ENCODE measurements around the gene ATP2C2. TPM values are rescaled to one million over a fixed set of nuclear protein-coding genes. Genes with fewer than 3 reads are reported as not detected.
"Not testable (repeated sequence)": the region's sequence is repeated elsewhere in the genome, so short reads cannot be mapped to it uniquely, and the experiment has no call there.

ATP2C2 gene
- total and polyA plus RNA-seq, 2 experiments from 2014 or later: 0.53 TPM; not detected in 1

- Histone ChIP-seq H3K27me3 (no peaks in the 10 kb centered on the region), H3K4me1 (ENCODE audit: low read depth) (no peaks in the 10 kb centered on the region), H3K36me3 (no peaks in the 10 kb centered on the region), H3K4me3 (no peak overlapping the region), H3K27ac (no peak overlapping the region), H3K9me3 (ENCODE audit: low read depth) (no peaks in the 10 kb centered on the region)
- peak in 1 of 2 donors; percentile 27 for DNase-seq (ENCODE audit: low read depth in 1 of 2, low spot score in 1 of 2)
- TF ChIP-seq CTCF (IDR thresholded peaks at IDR 0.05; ENCODE audit: low read depth, low read length): no peak
These were observed 23.1 kb downstream of the ATP2C2 start for GRCh38 chr16:84391151-84392030.

- no peaks in the 10 kb centered on the region for H3K27me3 ChIP-seq
- no peak for TF ChIP-seq CTCF (IDR thresholded peaks at IDR 0.05; ENCODE audit: low read depth, low read length)
- no peaks in the 10 kb centered on the region for H3K9me3 ChIP-seq (ENCODE audit: low read depth)
- H3K4me1 ChIP-seq (ENCODE audit: low read depth): no peaks in the 10 kb centered on the region
- no peak overlapping the region for H3K27ac ChIP-seq
- H3K4me3 ChIP-seq: no peak overlapping the region
- H3K36me3 ChIP-seq: no peaks in the 10 kb centered on the region
- DNase-seq (ENCODE audit: low read depth in 1 of 2, low spot score in 1 of 2): no peak
These were observed 23.7 kb downstream of the ATP2C2 start for GRCh38 chr16:84392031-84392360.

- H3K27ac ChIP-seq; H3K4me3 ChIP-seq; H3K4me1 ChIP-seq (ENCODE audit: low read depth); DNase-seq (ENCODE audit: low read depth in 1 of 2, low spot score in 1 of 2); H3K27me3 ChIP-seq; H3K9me3 ChIP-seq (ENCODE audit: low read depth); H3K36me3 ChIP-seq: not testable (repeated sequence)
These were observed 27.7 kb downstream of the ATP2C2 start for GRCh38 chr16:84396082-84396481.

GRCh38 chr16:84396537-84397008, 28.2 kb downstream of the ATP2C2 start:
- Histone ChIP-seq H3K36me3 (no peaks in the 10 kb centered on the region), H3K27me3 (no peaks in the 10 kb centered on the region), H3K4me1 (ENCODE audit: low read depth) (no peaks in the 10 kb centered on the region), H3K9me3 (ENCODE audit: low read depth) (no peaks in the 10 kb centered on the region), H3K27ac (no peak overlapping the region), H3K4me3 (no peak overlapping the region)
- peak in 1 of 2 donors; percentile 14 for DNase-seq (ENCODE audit: low read depth in 1 of 2, low spot score in 1 of 2)
- TF ChIP-seq CTCF (IDR thresholded peaks at IDR 0.05; ENCODE audit: low read depth, low read length): no peak

- Histone ChIP-seq H3K27ac (no peak overlapping the region), H3K36me3 (no peaks in the 10 kb centered on the region), H3K27me3 (no peaks in the 10 kb centered on the region), H3K4me1 (ENCODE audit: low read depth) (no peaks in the 10 kb centered on the region), H3K4me3 (no peak overlapping the region), H3K9me3 (ENCODE audit: low read depth) (no peaks in the 10 kb centered on the region)
- peak; percentile 25 for TF ChIP-seq CTCF (IDR thresholded peaks at IDR 0.05; ENCODE audit: low read depth, low read length)
- DNase-seq (ENCODE audit: low read depth in 1 of 2, low spot score in 1 of 2): no peak
These were observed 28.8 kb downstream of the ATP2C2 start for GRCh38 chr16:84397090-84397489.

- DNase-seq (ENCODE audit: low read depth in 1 of 2, low spot score in 1 of 2): peak in 1 of 2 donors; percentile 14
- Histone ChIP-seq H3K27me3 (no peaks in the 10 kb centered on the region), H3K4me1 (ENCODE audit: low read depth) (no peaks in the 10 kb centered on the region), H3K36me3 (no peaks in the 10 kb centered on the region), H3K4me3 (no peak overlapping the region), H3K9me3 (ENCODE audit: low read depth) (no peaks in the 10 kb centered on the region), H3K27ac (no peak overlapping the region)
- no peak for TF ChIP-seq CTCF (IDR thresholded peaks at IDR 0.05; ENCODE audit: low read depth, low read length)
These were observed 30.4 kb downstream of the ATP2C2 start for GRCh38 chr16:84398701-84399100.

- DNase-seq (ENCODE audit: low read depth in 1 of 2, low spot score in 1 of 2); H3K27me3 ChIP-seq; H3K4me3 ChIP-seq; H3K9me3 ChIP-seq (ENCODE audit: low read depth); H3K4me1 ChIP-seq (ENCODE audit: low read depth); H3K27ac ChIP-seq; H3K36me3 ChIP-seq: not testable (repeated sequence)
These were observed 31.6 kb downstream of the ATP2C2 start for GRCh38 chr16:84399912-84400311.

- DNase-seq (ENCODE audit: low read depth in 1 of 2, low spot score in 1 of 2): not testable (repeated sequence)
These were observed 35.1 kb downstream of the ATP2C2 start for GRCh38 chr16:84403435-84403834.

More at GRCh38 chr16:84403435-84403834, 35.1 kb downstream of the ATP2C2 start:
- not testable (repeated sequence) for H3K4me3 ChIP-seq; H3K4me1 ChIP-seq (ENCODE audit: low read depth); H3K36me3 ChIP-seq; H3K9me3 ChIP-seq (ENCODE audit: low read depth); H3K27ac ChIP-seq
- peaks cover 16% of the 10 kb centered on the region for H3K27me3 ChIP-seq
